HG03045 (cell line): ENCODE measurements around the gene MRRF.
"Not testable (repeated sequence)": the region's sequence is repeated elsewhere in the genome, so short reads cannot be mapped to it uniquely, and the experiment has no call there.

Source experiments
- ATAC-seq: cut with Tn5 transposase; IDR thresholded peaks from one replicate; pipeline ENCODE4 v1.9.1; 2021; ENCODE audit warnings: mild to moderate bottlenecking, moderate library complexity; ENCODE audit not compliant: unreplicated experiment

The MRRF gene

GRCh38 chr9:122330466-122330865 lies 65.8 kb downstream of the MRRF start:
- not testable (repeated sequence) for ATAC-seq

GRCh38 chr9:122331523-122331927 lies 66.8 kb downstream of the MRRF start:
- ATAC-seq = no peak

- no peak for ATAC-seq
Measured at GRCh38 chr9:122332083-122332482, 67.4 kb downstream of the MRRF start.

DNA sequence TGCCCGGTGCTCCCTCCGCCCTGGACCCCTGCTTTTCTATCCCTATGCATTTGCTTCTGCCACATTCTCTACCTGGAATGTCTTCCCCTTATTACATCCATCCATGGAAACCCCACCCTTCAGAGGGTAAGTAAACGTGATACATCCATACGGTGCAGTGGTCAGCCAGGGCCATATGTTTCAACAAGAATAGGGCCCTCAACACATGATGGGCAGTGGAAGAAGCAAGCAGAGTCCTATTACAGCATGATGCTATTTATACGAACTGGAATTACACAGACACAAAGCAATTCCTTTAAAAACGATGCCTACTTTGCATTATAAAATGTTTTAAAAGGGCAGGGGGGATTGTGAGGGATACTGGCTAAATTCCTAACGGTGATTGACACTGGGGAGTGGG lies 68.0 kb downstream of the MRRF start:
- no peak for ATAC-seq

DNA sequence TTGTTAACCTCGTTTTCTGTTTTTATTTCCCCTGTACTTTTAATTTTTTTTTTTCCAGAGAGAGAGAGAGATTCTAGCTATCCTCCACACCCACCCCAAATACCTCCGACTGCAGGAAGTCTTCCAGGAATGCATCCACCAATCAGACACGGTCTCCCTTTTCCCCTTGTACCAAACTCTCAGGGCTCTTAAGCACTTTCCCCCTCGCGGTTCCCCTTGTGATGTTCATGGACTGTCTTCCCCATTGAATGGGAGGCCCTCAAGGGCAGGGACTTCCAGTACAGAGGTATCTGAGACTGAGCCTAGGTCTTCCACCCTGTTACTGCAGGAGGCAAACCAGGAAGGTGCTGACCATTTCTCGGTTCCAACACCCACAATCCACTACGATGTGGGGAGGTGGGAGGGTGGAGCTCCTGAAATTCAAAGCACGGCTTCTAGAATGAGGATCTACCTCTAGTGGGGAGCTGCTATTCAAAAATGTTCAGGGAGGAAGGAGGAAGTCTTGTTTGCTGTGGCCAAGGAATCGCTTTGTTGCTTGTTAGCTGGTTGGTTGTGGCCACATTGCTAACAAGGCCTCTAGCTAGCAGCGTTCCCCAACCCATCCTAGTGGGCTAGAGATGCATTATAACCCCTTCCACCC lies 68.6 kb downstream of the MRRF start:
- ATAC-seq = no peak

DNA sequence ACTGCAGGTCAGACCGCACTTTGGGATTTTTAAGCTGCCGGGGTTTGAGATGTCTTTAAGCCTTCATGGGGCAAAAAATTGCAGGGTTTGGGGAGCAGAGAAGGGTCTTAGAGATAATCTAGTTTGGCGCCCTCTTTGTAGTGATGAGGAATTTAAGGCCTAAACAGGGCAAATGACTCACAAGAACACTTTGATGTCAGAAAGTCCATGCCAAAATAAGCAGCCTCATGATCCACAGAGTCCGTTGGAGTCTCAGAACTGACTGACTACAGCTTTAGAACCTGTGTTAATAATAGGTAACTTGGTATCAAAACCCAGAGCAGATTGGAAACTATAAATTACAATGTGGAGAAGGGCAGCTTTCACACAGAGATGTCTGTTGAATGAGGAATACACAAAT lies 70.2 kb downstream of the MRRF start:
- ATAC-seq = no peak

DNA sequence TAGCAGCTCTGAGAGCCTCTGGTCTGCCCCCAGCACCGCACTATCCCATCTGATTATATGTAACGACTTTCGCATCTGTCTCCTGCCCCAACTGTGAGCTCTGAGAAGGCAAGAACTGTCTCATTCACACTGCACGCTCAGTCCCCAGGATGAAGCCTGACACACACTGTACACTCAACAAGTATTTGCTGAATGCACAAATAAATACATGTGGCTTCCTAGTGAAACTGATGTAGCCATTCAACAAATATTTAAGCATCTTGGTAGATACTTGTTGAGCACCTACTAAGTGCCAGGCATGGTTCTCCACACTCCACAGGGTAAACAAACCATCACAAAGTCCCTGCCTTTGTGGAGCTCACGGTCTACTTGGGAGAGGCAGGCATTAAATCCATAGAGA lies 71.5 kb downstream of the MRRF start:
- ATAC-seq = no peak

DNA sequence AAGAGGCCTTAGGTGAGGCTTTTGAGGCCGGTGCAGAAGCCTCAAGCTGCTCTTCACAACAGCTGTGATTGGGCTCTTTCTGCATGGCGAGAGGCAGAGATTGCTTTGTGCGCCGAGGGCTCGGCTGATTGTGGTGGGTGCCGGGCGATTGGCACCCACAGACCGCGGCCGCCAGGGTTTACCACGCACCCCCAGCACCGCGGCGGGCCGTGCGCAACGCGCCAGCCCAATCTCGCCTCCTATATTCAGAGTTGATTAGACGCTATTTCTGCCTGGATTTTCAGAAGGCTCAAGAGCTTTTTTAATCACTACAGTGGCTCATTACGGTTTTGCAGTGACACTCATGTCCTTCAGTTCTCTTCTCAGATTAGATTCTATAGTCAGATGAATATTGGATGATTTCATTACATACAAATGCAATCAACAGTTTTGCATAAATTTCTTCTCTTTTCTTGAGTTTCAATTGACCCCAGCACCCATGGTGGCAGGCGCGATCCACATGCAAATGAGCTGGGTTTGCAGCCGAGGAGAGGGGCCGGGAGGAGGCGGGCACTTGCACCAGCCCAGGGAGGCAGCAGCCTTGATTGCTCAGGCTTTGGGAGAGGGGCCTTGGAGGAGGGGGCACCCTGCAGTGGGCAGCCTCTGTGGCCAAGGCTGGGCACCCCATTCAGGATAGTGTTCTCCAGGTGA lies 72.3 kb downstream of the MRRF start:
- ATAC-seq = no peak

- no peak for ATAC-seq
Measured at GRCh38 chr9:122337556-122337929, 72.9 kb downstream of the MRRF start.

GRCh38 chr9:122338536-122338935 lies 73.9 kb downstream of the MRRF start:
- ATAC-seq = no peak

DNA sequence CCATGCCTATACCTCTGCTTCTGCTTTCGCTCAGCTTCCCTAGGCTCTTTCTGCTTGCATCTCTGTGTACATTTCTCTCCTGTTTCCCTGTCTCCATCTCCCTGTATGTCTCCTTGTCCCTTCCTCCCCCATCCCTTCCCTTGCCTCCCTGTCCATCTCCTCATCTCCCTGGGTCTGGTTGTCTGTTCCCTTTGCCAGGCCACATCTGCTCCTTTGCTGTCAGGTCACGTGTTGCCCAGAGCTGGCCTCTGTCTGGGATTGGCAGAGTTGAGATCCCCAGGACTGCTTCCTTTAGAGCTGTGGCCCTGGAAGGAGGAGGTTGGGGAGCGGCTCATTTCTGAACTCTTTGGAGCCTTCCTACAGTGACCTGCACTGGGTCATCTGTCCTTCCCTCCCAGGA lies 74.3 kb downstream of the MRRF start:
- no peak for ATAC-seq

DNA sequence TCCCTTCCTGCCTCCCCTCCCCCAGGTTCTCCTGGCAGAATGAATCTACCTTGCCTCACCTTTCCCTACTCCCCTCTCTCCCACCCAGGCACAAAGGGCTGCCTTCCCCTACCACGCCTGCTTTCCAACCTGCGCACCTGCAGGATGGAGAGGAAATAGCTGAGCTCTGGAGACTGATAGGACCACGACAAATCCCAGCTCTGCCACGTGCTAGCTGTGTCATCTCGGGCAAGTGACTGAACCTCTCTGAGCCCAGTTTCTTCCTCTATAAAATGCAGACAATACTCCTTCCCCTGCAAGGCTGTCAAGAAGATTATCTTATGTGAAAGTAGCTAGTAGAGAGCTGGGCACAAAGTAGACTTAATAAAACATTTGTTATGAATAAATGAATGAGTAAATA lies 74.9 kb downstream of the MRRF start:
- ATAC-seq = no peak

- ATAC-seq = no peak
Measured at GRCh38 chr9:122340161-122340560, 75.5 kb downstream of the MRRF start.

DNA sequence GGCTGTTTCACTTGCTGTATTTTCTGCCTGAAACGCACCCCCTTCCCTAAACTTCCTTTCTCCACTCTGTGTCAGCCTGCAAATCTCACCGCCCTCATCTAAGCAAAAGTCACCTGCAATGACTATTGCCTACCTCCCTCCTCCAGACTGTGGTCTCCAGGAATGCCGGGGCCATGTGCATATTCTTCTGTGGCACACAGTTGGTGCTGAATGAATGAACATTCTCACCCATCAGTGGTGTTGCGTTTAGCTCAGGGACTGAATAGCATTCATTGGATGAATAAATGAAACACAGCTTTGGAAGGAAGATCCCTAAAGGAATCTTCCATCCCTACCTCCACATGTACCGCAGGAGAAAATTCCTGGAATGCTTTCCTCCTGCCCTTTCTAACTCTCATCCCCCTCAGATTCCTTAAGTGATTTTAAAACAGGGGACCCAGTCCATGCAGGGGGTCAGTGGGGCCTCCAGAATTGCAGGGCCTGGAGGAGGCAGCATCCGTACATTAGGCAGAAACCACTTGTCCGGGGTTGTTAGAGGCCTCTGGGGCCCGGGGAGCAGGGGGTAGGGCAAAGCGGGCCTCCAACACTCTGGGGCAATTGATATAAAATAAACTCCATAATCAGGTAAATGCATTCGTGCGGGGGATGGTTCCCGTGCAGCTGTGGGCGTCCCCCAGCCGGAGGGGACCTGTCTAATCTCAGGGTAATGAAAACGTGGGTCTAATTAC lies 77.8 kb downstream of the MRRF start:
- ATAC-seq = no peak

- no peak for ATAC-seq
Measured at GRCh38 chr9:122346478-122347347, 82.0 kb downstream of the MRRF start.

DNA sequence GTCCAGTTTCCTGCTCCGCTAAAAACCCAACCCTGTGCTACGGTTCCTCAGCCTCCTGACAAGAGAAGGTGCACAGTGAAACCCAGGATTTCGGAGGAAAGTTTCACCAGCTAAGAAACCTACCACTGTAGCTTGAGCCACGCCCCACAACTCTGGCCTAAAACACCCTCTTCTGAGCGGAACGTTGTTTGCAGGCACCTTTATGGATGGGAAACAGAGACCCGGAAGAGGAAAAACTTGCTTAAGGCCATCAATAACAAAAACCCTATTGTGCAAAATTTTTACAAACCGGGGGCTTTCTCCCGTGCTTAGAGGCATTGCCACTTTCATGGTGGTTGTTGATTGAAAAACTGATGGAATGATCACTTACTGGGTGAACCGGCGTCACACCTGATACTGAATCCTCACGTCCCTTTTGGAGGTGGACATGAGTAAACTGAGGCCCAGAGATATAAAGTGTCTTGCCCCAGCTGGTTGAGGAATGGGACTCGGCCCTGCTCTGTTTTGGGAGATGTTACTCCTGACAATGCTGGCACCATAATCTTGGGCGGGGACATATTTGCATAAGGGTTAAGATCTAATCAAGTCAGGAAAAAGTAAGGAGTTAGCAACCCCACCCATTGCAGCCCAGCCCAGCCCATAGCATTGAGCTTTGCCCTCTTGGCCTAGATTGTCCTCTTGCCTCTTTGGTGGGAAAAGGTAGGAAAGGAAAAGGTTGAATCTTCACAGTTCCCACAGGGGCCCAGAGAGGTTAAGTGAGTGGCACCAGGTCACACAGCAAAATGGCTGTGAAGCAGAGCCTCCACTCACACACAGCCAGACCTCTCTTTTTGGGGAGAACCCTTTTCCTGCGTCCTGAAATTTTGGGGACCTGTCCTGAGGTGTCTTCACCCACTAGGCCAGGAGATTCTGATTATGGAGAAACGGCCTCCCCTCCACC lies 82.9 kb downstream of the MRRF start:
- no peak for ATAC-seq

DNA sequence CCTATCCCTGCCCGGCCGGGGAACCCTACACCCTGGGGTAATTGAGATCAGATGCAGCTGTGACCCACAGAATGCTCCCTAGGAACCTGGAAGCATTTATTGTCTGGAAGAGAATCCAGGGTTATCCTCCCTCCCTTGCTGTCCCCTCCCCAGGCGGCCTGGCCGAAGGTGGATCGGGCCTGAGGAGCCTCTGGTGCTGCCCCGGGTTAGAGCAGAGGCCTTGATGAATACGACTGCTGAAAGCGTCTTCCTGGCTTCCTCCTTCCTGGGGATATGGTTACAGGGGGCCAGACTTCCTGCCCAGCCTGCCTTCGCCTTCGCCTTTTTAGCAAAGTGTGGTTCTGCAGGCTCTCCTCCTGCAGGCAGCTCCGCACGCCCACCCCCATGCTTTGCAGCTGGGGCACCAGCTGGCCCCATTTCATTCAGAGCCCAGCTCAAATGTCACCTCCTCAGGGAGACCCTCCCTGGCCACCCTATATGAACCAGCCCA lies 83.7 kb downstream of the MRRF start:
- ATAC-seq = no peak

GRCh38 chr9:122348791-122349190 lies 84.1 kb downstream of the MRRF start:
- ATAC-seq = no peak

GRCh38 chr9:122349201-122349600 lies 84.5 kb downstream of the MRRF start:
- ATAC-seq = no peak
